Measurements from ENCODE around the gene PRKG2. TPM values are rescaled to one million over a fixed set of nuclear protein-coding genes. Genes with fewer than 3 reads are reported as not detected.

The PRKG2 gene
- total RNA-seq, 4 donors from 2014 or later = 0.91 to 6.5 (median 2.8) TPM

GRCh38 chr4:81136161-81136905, 78.7 kb downstream of the PRKG2 start:
- Histone ChIP-seq H3K36me3 (no peaks in the 10 kb centered on the region), H3K27me3 (no peaks in the 10 kb centered on the region), H3K27ac (peak overlapping the region in 1 of 4 donors; percentile 13), H3K4me1 (peaks cover 0 to 11% (median 0%) of the 10 kb centered on the region in 3 donors), H3K9me3 (no peaks in the 10 kb centered on the region), H3K4me3 (no peak overlapping the region)
- TF ChIP-seq POLR2A (IDR thresholded peaks at IDR 0.05) = no peak
- no peak for TF ChIP-seq CTCF (IDR thresholded peaks at IDR 0.05)
- intact Hi-C loops (cut with DNase I) = no loop called here
- 39 to 45% methylated on average over 8 of the region's 8 CpGs for WGBS, 2 donors
- DNase-seq = no peak

- 22 to 24% methylated on average over 2 of the region's 2 CpGs for WGBS, 2 donors
- H3K9me3 ChIP-seq = no peaks in the 10 kb centered on the region
- peaks cover 0 to 11% (median 0%) of the 10 kb centered on the region in 3 donors for H3K4me1 ChIP-seq
- intact Hi-C loops (cut with DNase I) = no loop called here
- H3K4me3 ChIP-seq = no peak overlapping the region
- DNase-seq = no peak
- H3K27me3 ChIP-seq = no peaks in the 10 kb centered on the region
- no peaks in the 10 kb centered on the region for H3K36me3 ChIP-seq
- H3K27ac ChIP-seq = no peak overlapping the region
- TF ChIP-seq POLR2A (IDR thresholded peaks at IDR 0.05) (no peak), CTCF (IDR thresholded peaks at IDR 0.05) (no peak)
Observed at GRCh38 chr4:81135501-81135900, 79.5 kb downstream of the PRKG2 start.

GRCh38 chr4:81131563-81131962, 83.5 kb downstream of the PRKG2 start:
- no peak for DNase-seq
- Histone ChIP-seq H3K27me3 (no peaks in the 10 kb centered on the region), H3K9me3 (no peaks in the 10 kb centered on the region), H3K36me3 (no peaks in the 10 kb centered on the region), H3K4me3 (no peak overlapping the region), H3K4me1 (peaks cover 0 to 11% (median 0%) of the 10 kb centered on the region in 3 donors), H3K27ac (no peak overlapping the region)
- 70 to 82% methylated on average over 2 of the region's 2 CpGs for whole genome bisulfite sequencing, 2 donors
- TF ChIP-seq POLR2A (IDR thresholded peaks at IDR 0.05) (no peak), CTCF (IDR thresholded peaks at IDR 0.05) (no peak)
- intact Hi-C loops (cut with DNase I) = no loop called here

- DNase-seq = no peak
- peaks cover 0 to 6% (median 0%) of the 10 kb centered on the region in 3 donors for H3K4me1 ChIP-seq
- 91 to 93% methylated on average over 1 to 4 of the region's 4 CpGs for WGBS, 2 donors
- no peak overlapping the region for H3K27ac ChIP-seq
- TF ChIP-seq CTCF (IDR thresholded peaks at IDR 0.05) (no peak), POLR2A (IDR thresholded peaks at IDR 0.05) (no peak)
- no peaks in the 10 kb centered on the region for H3K9me3 ChIP-seq
- intact Hi-C loops (cut with DNase I) = no loop called here
- H3K4me3 ChIP-seq = no peak overlapping the region
- no peaks in the 10 kb centered on the region for H3K36me3 ChIP-seq
- no peaks in the 10 kb centered on the region for H3K27me3 ChIP-seq
Observed at GRCh38 chr4:81131066-81131465, 84.0 kb downstream of the PRKG2 start.

GRCh38 chr4:81130569-81130968, 84.5 kb downstream of the PRKG2 start:
- H3K4me3 ChIP-seq = no peak overlapping the region
- no peak for DNase-seq
- TF ChIP-seq CTCF (IDR thresholded peaks at IDR 0.05) (no peak), POLR2A (IDR thresholded peaks at IDR 0.05) (no peak)
- no peaks in the 10 kb centered on the region for H3K9me3 ChIP-seq
- no peaks in the 10 kb centered on the region for H3K27me3 ChIP-seq
- H3K4me1 ChIP-seq = peaks cover 0 to under 1% (median 0%) of the 10 kb centered on the region in 3 donors
- no peak overlapping the region for H3K27ac ChIP-seq
- intact Hi-C loops (cut with DNase I) = no loop called here
- no peaks in the 10 kb centered on the region for H3K36me3 ChIP-seq
- WGBS, 2 donors = 33 to 85% methylated on average over 3 to 4 of the region's 7 CpGs

Data from esophagus squamous epithelium (tissue), 5 donors.